WTC11 (cell line): ENCODE results near the gene EPS8L2. TPM values are rescaled to one million over a fixed set of nuclear protein-coding genes. Genes with fewer than 3 reads are reported as not detected.

Experiments used
- ATAC-seq: fragments of 200-7000 bp; cut with Tn5 transposase; 2 replicates; pipeline ENCODE4 v1.10.0; 2021; ENCODE audit warnings: mild to moderate bottlenecking, moderate library complexity
- CTCF ChIA-PET: fragments of 300-600 bp; sonication (Branson Sonifier 250); formaldehyde crosslinking; loops from one replicate; lab custom pipeline; 2021; ENCODE audit warnings: antibody characterized with exemption; lab: Charles Lee
- POLR2A ChIA-PET: fragments of 350-600 bp; sonication (Branson Sonifier 250); formaldehyde crosslinking; loops from one replicate; lab custom pipeline; 2021; ENCODE audit warnings: antibody characterized with exemption; lab: Charles Lee
- DNase-seq: peaks from one replicate; pipeline ENCODE4 v3.0.0; 2021; ENCODE audit warnings: low spot score
- H3K27ac Mint-ChIP-seq: 2 replicates; pipeline ENCODE4 v1.8.0; 2021; ENCODE audit warnings: mixed read lengths
- H3K27me3 Mint-ChIP-seq: 2 replicates; pipeline ENCODE4 v1.8.0; 2021; ENCODE audit warnings: low read depth, mild to moderate bottlenecking, moderate library complexity, mixed read lengths
- H3K36me3 Mint-ChIP-seq: 2 replicates; pipeline ENCODE4 v1.8.0; 2021; ENCODE audit warnings: mixed read lengths
- H3K4me1 Mint-ChIP-seq: 2 replicates; pipeline ENCODE4 v1.8.0; 2022; ENCODE audit warnings: mixed read lengths
- H3K4me3 Mint-ChIP-seq: 2 replicates; pipeline ENCODE4 v1.8.0; 2021; ENCODE audit warnings: mild to moderate bottlenecking, moderate library complexity, mixed read lengths
- H3K9me3 Mint-ChIP-seq: 2 replicates; pipeline ENCODE4 v1.8.0; 2021; ENCODE audit warnings: mixed read lengths
- CTCF ChIP-seq: fragments of 200-600 bp; IDR thresholded peaks from 2 replicates; pipeline ENCODE4 v1.8.0; 2022; ENCODE audit warnings: antibody characterized with exemption
- ETV6 ChIP-seq: sonication (generic); formaldehyde crosslinking; IDR thresholded peaks from 2 replicates; pipeline ENCODE4 v1.8.1; 2022; ENCODE audit warnings: mild to moderate bottlenecking, missing genetic modification reagents
- FOXJ3 ChIP-seq: sonication (generic); formaldehyde crosslinking; IDR thresholded peaks from 2 replicates; pipeline ENCODE4 v1.9.0; 2021; ENCODE audit warnings: missing genetic modification reagents, mild to moderate bottlenecking, borderline replicate concordance
- FOXK1 ChIP-seq: sonication (generic); formaldehyde crosslinking; IDR thresholded peaks from 2 replicates; pipeline ENCODE4 v1.8.0; 2022; ENCODE audit warnings: mild to moderate bottlenecking, moderate library complexity, missing genetic modification reagents
- GABPB1 ChIP-seq: sonication (generic); formaldehyde crosslinking; IDR thresholded peaks from 2 replicates; pipeline ENCODE4 v1.8.1; 2023; ENCODE audit warnings: mild to moderate bottlenecking, missing genetic modification reagents
- IRF1 ChIP-seq: sonication (generic); formaldehyde crosslinking; IDR thresholded peaks from 2 replicates; pipeline ENCODE4 v1.8.0; 2023; ENCODE audit warnings: missing genetic modification reagents
- IRF2 ChIP-seq: sonication (generic); formaldehyde crosslinking; IDR thresholded peaks from 2 replicates; pipeline ENCODE4 v1.8.0; 2022; ENCODE audit warnings: low read depth, missing genetic modification reagents, borderline replicate concordance
- NFATC4 ChIP-seq: fragments of 250-450 bp; sonication (Bioruptor Pico); IDR thresholded peaks from 2 replicates; pipeline ENCODE4 v1.9.0; 2021; ENCODE audit warnings: mild to moderate bottlenecking
- NR3C1 ChIP-seq: sonication (generic); formaldehyde crosslinking; conservative IDR thresholded peaks from 2 replicates; pipeline ENCODE4 v1.8.1; 2023; ENCODE audit warnings: low read depth, mild to moderate bottlenecking, missing genetic modification reagents
- OVOL2 ChIP-seq: fragments of 250-450 bp; sonication (Bioruptor Pico); IDR thresholded peaks from 2 replicates; pipeline ENCODE4 v1.9.0; 2021; ENCODE audit warnings: mild to moderate bottlenecking, borderline replicate concordance
- SMAD4 ChIP-seq: sonication (generic); formaldehyde crosslinking; IDR thresholded peaks from 2 replicates; pipeline ENCODE4 v1.8.0; 2022; ENCODE audit warnings: mild to moderate bottlenecking, missing genetic modification reagents
- ZNF532 ChIP-seq: fragments of 250-450 bp; sonication (Bioruptor Pico); IDR thresholded peaks from 2 replicates; pipeline ENCODE4 v1.9.0; 2021; ENCODE audit warnings: mild to moderate bottlenecking, borderline replicate concordance
- total RNA-seq: library from RNA; stranded (reverse); gene quantifications from 3 replicates; pipeline ENCODE4 v1.2.3, GENCODE V29; 2021
- TF ChIP-seq, protein P1 (sequence below): sonication (generic); formaldehyde crosslinking; IDR thresholded peaks from 2 replicates; pipeline ENCODE4 v1.8.1; 2022; ENCODE audit warnings: low read depth, mild to moderate bottlenecking, moderate library complexity, missing genetic modification reagents, borderline replicate concordance
- TF ChIP-seq, protein P2 (sequence below): sonication (generic); formaldehyde crosslinking; IDR thresholded peaks from 2 replicates; pipeline ENCODE4 v1.8.0; 2022; ENCODE audit warnings: missing genetic modification reagents

The EPS8L2 gene
- total RNA-seq, 1 experiment from 2014 or later = 51.6 TPM

- Mint-ChIP-seq H3K27ac (peak overlapping the region; percentile 85), H3K36me3 (peaks cover 31% of the 10 kb centered on the region), H3K9me3 (0 out of 2 replicates have a peak, but pooled peaks cover 3% of the 10 kb centered on the region), H3K4me3 (no peak overlapping the region), H3K27me3 (no peaks in the 10 kb centered on the region), H3K4me1 (no peaks in the 10 kb centered on the region)
- POLR2A ChIA-PET = no interaction called here
- CTCF ChIA-PET = interaction anchor here (0.6 to 1.0 kb wide), 3 partner anchors 34 to 70 kb away, joined by 3 to 4 read pairs (median 3); no protein-coding TSS in a partner anchor
- DNase-seq (peak; percentile 79), ATAC-seq (peak; percentile 93)
- TF ChIP-seq OVOL2 (CRISPR knock-in tag) = no peak
- no peak for TF ChIP-seq NFATC4
- peak; percentile 67 for TF ChIP-seq CTCF
Measured at GRCh38 chr11:662689-663274, 43.2 kb upstream of the EPS8L2 start.

DNA sequence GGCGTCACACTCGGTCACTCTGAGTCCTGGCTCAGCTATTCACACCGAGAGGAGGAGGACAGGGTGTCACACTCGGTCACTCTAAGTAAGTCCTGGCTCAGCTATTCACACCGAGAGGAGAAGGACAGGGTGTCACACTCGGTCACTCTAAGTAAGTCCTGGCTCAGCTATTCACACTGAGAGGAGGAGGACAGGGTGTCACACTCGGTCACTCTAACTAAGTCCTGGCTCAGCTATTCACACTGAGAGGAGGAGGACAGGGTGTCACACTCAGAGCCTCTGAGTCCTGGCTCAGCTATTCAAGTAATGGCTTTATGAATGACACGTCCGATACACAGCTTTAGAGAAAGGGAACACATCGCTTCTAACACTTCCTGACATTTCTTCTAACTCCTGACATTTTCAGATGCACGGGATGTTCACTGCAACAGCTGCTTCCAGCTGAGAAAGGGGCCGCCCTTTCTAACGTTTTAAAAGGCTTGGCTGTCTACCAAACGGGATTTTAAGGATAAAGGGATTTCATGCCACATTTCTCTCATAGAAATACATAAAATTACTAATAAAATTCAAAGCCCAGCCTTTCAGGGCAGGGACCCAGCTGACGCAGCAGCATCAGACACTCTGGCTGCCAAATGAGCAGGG, 40.8 kb upstream of the EPS8L2 start:
- H3K36me3 Mint-ChIP-seq = peaks cover 30% of the 10 kb centered on the region
- ChIA-PET CTCF (interaction anchor here (0.9 to 1.2 kb wide), 2 partner anchors 32 to 63 kb away, joined by 3 read pairs; no protein-coding TSS in a partner anchor), POLR2A (no interaction called here)
- H3K27ac Mint-ChIP-seq = no peak overlapping the region; the same call in 1 of the 2 replicates
- H3K9me3 Mint-ChIP-seq = 0 out of 2 replicates have a peak, but pooled peaks cover 3% of the 10 kb centered on the region
- ATAC-seq (no peak), DNase-seq (no peak)
- no peaks in the 10 kb centered on the region for H3K4me1 Mint-ChIP-seq
- H3K27me3 Mint-ChIP-seq = no peaks in the 10 kb centered on the region
- H3K4me3 Mint-ChIP-seq = no peak overlapping the region
- TF ChIP-seq IRF1 (CRISPR knock-in tag) (no peak), FOXJ3 (CRISPR knock-in tag) (no peak), SMAD4 (CRISPR knock-in tag) (no peak), ZNF532 (CRISPR knock-in tag) (no peak), NR3C1 (CRISPR knock-in tag) (no peak), FOXK1 (no peak), GABPB1 (CRISPR knock-in tag) (no peak), IRF2 (CRISPR knock-in tag) (no peak), ETV6 (CRISPR knock-in tag) (no peak), CTCF (no peak)
- TF ChIP-seq, protein P1, sequence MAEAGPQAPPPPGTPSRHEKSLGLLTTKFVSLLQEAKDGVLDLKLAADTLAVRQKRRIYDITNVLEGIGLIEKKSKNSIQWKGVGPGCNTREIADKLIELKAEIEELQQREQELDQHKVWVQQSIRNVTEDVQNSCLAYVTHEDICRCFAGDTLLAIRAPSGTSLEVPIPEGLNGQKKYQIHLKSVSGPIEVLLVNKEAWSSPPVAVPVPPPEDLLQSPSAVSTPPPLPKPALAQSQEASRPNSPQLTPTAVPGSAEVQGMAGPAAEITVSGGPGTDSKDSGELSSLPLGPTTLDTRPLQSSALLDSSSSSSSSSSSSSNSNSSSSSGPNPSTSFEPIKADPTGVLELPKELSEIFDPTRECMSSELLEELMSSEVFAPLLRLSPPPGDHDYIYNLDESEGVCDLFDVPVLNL (CRISPR knock-in tag) = no peak
- TF ChIP-seq, protein P2, sequence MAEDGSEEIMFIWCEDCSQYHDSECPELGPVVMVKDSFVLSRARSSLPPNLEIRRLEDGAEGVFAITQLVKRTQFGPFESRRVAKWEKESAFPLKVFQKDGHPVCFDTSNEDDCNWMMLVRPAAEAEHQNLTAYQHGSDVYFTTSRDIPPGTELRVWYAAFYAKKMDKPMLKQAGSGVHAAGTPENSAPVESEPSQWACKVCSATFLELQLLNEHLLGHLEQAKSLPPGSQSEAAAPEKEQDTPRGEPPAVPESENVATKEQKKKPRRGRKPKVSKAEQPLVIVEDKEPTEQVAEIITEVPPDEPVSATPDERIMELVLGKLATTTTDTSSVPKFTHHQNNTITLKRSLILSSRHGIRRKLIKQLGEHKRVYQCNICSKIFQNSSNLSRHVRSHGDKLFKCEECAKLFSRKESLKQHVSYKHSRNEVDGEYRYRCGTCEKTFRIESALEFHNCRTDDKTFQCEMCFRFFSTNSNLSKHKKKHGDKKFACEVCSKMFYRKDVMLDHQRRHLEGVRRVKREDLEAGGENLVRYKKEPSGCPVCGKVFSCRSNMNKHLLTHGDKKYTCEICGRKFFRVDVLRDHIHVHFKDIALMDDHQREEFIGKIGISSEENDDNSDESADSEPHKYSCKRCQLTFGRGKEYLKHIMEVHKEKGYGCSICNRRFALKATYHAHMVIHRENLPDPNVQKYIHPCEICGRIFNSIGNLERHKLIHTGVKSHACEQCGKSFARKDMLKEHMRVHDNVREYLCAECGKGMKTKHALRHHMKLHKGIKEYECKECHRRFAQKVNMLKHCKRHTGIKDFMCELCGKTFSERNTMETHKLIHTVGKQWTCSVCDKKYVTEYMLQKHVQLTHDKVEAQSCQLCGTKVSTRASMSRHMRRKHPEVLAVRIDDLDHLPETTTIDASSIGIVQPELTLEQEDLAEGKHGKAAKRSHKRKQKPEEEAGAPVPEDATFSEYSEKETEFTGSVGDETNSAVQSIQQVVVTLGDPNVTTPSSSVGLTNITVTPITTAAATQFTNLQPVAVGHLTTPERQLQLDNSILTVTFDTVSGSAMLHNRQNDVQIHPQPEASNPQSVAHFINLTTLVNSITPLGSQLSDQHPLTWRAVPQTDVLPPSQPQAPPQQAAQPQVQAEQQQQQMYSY = no peak
